Astrocyte (in vitro differentiated cells and primary cell): ENCODE measurements around the gene UGT1A6.

ENCODE experiments used
- EZH2 ChIP-seq: IDR thresholded peaks from 2 replicates; pipeline ENCODE4 v1.6.1; 2012; ENCODE audit warnings: mild to moderate bottlenecking, low read length, inconsistent platforms; ENCODE audit not compliant: insufficient read depth
- TF ChIP-seq, protein P1 (sequence below): IDR thresholded peaks from 2 replicates; pipeline ENCODE4 v1.5.1; 2011; ENCODE audit warnings: low read depth, mild to moderate bottlenecking, inconsistent platforms, low read length, moderate library complexity; ENCODE audit not compliant: insufficient read depth

DNA sequence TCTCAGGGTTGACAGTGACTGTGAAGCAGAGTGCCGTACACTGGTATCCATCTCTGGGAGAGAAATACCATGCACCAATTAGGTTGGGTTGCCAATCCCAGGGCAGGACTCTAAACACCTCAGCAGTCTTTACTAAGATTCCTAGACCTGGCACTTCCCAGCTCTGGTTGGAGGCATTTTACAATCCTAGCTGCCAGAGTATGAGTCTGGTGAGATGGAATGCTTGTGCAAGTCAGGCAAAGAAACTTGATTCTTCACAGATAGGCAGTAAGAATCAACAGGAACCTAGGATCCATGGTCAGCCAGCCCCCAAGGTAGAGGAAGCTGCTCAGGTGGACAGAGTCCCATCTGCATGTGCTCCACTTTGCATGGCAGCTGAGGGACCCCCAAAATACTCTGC, 14.0 kb downstream of the UGT1A6 start:
- TF ChIP-seq, protein P1, sequence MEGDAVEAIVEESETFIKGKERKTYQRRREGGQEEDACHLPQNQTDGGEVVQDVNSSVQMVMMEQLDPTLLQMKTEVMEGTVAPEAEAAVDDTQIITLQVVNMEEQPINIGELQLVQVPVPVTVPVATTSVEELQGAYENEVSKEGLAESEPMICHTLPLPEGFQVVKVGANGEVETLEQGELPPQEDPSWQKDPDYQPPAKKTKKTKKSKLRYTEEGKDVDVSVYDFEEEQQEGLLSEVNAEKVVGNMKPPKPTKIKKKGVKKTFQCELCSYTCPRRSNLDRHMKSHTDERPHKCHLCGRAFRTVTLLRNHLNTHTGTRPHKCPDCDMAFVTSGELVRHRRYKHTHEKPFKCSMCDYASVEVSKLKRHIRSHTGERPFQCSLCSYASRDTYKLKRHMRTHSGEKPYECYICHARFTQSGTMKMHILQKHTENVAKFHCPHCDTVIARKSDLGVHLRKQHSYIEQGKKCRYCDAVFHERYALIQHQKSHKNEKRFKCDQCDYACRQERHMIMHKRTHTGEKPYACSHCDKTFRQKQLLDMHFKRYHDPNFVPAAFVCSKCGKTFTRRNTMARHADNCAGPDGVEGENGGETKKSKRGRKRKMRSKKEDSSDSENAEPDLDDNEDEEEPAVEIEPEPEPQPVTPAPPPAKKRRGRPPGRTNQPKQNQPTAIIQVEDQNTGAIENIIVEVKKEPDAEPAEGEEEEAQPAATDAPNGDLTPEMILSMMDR: no peak
- TF ChIP-seq EZH2: no peak
